Tibial artery (tissue), 4 donors: ENCODE measurements around the gene PCDHA1.

Experiments used
- DNase-seq, 2 donors: peaks; one replicate each; pipeline ENCODE4 v3.0.0-alpha.2; 2019
- H3K27ac ChIP-seq, 2 donors: fragments of 200-600 bp; sonication (generic) in 1 of 2; 1 replicate in 1 of 2; 2 replicates in 1 of 2; pipeline ENCODE4 v1.5.1; 2018 to 2019; ENCODE audit warnings: mild to moderate bottlenecking in 1 of 2
- H3K27me3 ChIP-seq, 2 donors: fragments of 200-600 bp; sonication (generic) in 1 of 2; one replicate each; pipeline versions ENCODE4 v1.5.1 to v1.6.0; 2016 to 2019
- H3K36me3 ChIP-seq, 3 donors: fragments of 200-600 bp; sonication (generic) in 2 of 3; one replicate each; pipeline ENCODE4 v1.5.1; 2016 to 2019; ENCODE audit warnings: mild to moderate bottlenecking in 2 of 3
- H3K4me1 ChIP-seq, 4 donors: fragments of 200-600 bp; sonication (generic) in 2 of 4; 1 replicate in 3 of 4; 2 replicates in 1 of 4; pipeline ENCODE4 v1.5.1; 2016 to 2019
- H3K4me3 ChIP-seq, 2 donors: fragments of 200-600 bp; sonication (generic) in 1 of 2; 1 replicate in 1 of 2; 2 replicates in 1 of 2; pipeline ENCODE4 v1.5.1; 2018 to 2019; ENCODE audit warnings: mild to moderate bottlenecking in 2 of 2
- H3K9me3 ChIP-seq, 3 donors: fragments of 200-600 bp; sonication (generic) in 1 of 3; one replicate each; pipeline ENCODE4 v1.5.1; 2016 to 2019
- intact Hi-C: fragments of 100-400 bp; cut with DNase I; formaldehyde crosslinking; loops from one replicate; pipeline ENCODE4 v1.15.0; 2023; ENCODE audit warnings: low total_unique reads
- TF ChIP-seq, protein P1 (sequence below), 2 experiments: fragments of 200-600 bp in 1 of 2; fragments of 450-650 bp in 1 of 2; IDR thresholded peaks; one replicate each; pipeline ENCODE4 v1.5.1; 2017 to 2019; ENCODE audit warnings: antibody characterized with exemption in 2 of 2, mild to moderate bottlenecking in 1 of 2, moderate library complexity in 1 of 2

The PCDHA1 gene

GRCh38 chr5:141007791-141008190 lies 221.9 kb downstream of the PCDHA1 start:
- H3K4me1 ChIP-seq = no peaks in the 10 kb centered on the region
- H3K27ac ChIP-seq = no peak overlapping the region
- H3K36me3 ChIP-seq = peaks cover 0 to 6% (median 0%) of the 10 kb centered on the region in 3 donors
- intact Hi-C loops = no loop called here
- TF ChIP-seq, protein P1, sequence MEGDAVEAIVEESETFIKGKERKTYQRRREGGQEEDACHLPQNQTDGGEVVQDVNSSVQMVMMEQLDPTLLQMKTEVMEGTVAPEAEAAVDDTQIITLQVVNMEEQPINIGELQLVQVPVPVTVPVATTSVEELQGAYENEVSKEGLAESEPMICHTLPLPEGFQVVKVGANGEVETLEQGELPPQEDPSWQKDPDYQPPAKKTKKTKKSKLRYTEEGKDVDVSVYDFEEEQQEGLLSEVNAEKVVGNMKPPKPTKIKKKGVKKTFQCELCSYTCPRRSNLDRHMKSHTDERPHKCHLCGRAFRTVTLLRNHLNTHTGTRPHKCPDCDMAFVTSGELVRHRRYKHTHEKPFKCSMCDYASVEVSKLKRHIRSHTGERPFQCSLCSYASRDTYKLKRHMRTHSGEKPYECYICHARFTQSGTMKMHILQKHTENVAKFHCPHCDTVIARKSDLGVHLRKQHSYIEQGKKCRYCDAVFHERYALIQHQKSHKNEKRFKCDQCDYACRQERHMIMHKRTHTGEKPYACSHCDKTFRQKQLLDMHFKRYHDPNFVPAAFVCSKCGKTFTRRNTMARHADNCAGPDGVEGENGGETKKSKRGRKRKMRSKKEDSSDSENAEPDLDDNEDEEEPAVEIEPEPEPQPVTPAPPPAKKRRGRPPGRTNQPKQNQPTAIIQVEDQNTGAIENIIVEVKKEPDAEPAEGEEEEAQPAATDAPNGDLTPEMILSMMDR (IDR thresholded peaks at IDR 0.05) = no peak
- no peaks in the 10 kb centered on the region for H3K27me3 ChIP-seq
- no peak for DNase-seq
- no peaks in the 10 kb centered on the region for H3K9me3 ChIP-seq
- no peak overlapping the region for H3K4me3 ChIP-seq

DNA sequence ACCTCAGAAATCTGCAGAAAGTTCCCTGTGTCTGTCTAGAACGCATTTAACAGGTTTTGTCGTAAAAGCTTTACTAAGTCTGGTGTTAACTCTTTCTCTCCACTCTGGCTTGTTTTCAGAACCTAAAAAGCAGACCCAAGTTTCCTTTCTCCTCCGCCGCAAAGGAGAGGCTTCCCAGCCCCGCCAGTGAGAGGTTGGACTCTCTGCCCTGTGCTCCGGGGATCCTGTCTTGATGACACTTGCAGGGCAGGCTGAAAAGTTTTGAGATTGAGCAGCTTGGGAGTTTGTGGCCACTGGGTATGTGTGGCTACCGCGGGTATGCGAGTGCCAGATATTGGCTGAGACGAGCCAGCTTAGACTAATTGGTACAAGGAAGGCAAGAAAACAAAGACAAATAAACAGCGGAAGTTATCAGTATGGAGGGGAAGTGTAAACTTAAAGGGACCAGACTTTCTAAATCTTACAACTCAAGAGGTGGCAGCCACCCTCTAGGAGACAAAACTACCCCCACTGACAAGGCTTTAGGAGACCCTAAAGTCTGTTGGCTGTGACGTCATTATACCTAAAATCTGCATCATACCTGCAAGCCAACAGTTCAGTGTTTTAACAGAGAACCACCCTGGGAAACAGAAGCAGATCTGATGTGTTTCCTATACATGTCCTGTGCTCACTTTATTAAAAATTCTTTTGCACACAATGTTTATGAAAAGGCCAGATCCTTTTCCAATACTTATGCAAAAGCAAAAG lies 224.3 kb downstream of the PCDHA1 start:
- H3K27ac ChIP-seq = no peak overlapping the region
- H3K4me1 ChIP-seq = no peaks in the 10 kb centered on the region
- intact Hi-C loops = no loop called here
- no peaks in the 10 kb centered on the region for H3K27me3 ChIP-seq
- no peaks in the 10 kb centered on the region for H3K9me3 ChIP-seq
- peaks cover 0 to 6% (median 0%) of the 10 kb centered on the region in 3 donors for H3K36me3 ChIP-seq
- no peak for DNase-seq
- TF ChIP-seq, protein P1 (IDR thresholded peaks at IDR 0.05) = no peak
- no peak overlapping the region for H3K4me3 ChIP-seq

- DNase-seq = no peak
- H3K36me3 ChIP-seq = no peaks in the 10 kb centered on the region
- no peak overlapping the region for H3K4me3 ChIP-seq
- H3K27ac ChIP-seq = no peak overlapping the region
- intact Hi-C loops = loop anchor here (2.0 kb wide), 1 partner anchor 41 kb away; no protein-coding TSS in a partner anchor
- no peaks in the 10 kb centered on the region for H3K4me1 ChIP-seq
- H3K27me3 ChIP-seq = no peaks in the 10 kb centered on the region
- H3K9me3 ChIP-seq = no peaks in the 10 kb centered on the region
- TF ChIP-seq, protein P1 (IDR thresholded peaks at IDR 0.05) = no peak
These were observed 232.0 kb downstream of the PCDHA1 start for GRCh38 chr5:141017943-141018342.

GRCh38 chr5:141022384-141022783 lies 236.4 kb downstream of the PCDHA1 start:
- DNase-seq = no peak
- no peak overlapping the region for H3K27ac ChIP-seq
- no peaks in the 10 kb centered on the region for H3K27me3 ChIP-seq
- H3K4me3 ChIP-seq = no peak overlapping the region
- no peaks in the 10 kb centered on the region for H3K4me1 ChIP-seq
- H3K9me3 ChIP-seq = no peaks in the 10 kb centered on the region
- H3K36me3 ChIP-seq = no peaks in the 10 kb centered on the region
- TF ChIP-seq, protein P1 (IDR thresholded peaks at IDR 0.05) = no peak
- intact Hi-C loops = no loop called here

GRCh38 chr5:141031006-141031405 lies 245.1 kb downstream of the PCDHA1 start:
- H3K4me3 ChIP-seq = no peak overlapping the region
- TF ChIP-seq, protein P1 (IDR thresholded peaks at IDR 0.05) = no peak
- H3K4me1 ChIP-seq = no peaks in the 10 kb centered on the region
- no peak overlapping the region for H3K27ac ChIP-seq
- no peaks in the 10 kb centered on the region for H3K9me3 ChIP-seq
- no peaks in the 10 kb centered on the region for H3K36me3 ChIP-seq
- H3K27me3 ChIP-seq = no peaks in the 10 kb centered on the region
- intact Hi-C loops = no loop called here
- no peak for DNase-seq
